Endothelial cell of umbilical vein (primary cell): ENCODE data around the gene SSR1. TPM values are rescaled to one million over a fixed set of nuclear protein-coding genes. Genes with fewer than 3 reads are reported as not detected.

Experiments
- BruUV-seq: library from RNA; stranded (reverse); fragments of 400-500 nt; replicated peaks from 2 replicates; lab custom pipeline; 2021; lab: Mats Ljungman, UMichigan
- CTCF ChIA-PET: fragments of 300-600, 350-600 bp; sonication (Branson Sonifier 250); formaldehyde crosslinking; loops from one replicate; lab custom pipeline; 2021; ENCODE audit warnings: antibody characterized with exemption, inconsistent platforms; lab: Charles Lee
- POLR2A ChIA-PET: fragments of 300-600, 350-600 bp; sonication (Branson Sonifier 250); formaldehyde crosslinking; loops from one replicate; lab custom pipeline; 2021; ENCODE audit warnings: antibody characterized with exemption, inconsistent platforms; lab: Charles Lee
- DNase-seq: peaks from one replicate; pipeline ENCODE4 v3.0.0-alpha.2; 2011; ENCODE audit warnings: low read depth, low spot score
- FAIRE-seq: peaks from 2 replicates; lab custom pipeline; 2011; peaks lifted over from hg19 to GRCh38; lab: Jason Lieb, UNC
- H2AFZ ChIP-seq: 2 replicates; pipeline ENCODE4 v1.6.0; 2012; ENCODE audit warnings: low read depth, low read length, control low read depth, inconsistent platforms
- H3K27ac ChIP-seq: 2 replicates; pipeline ENCODE4 v1.5.1; 2011; ENCODE audit warnings: low read depth, mild to moderate bottlenecking, control low read depth, low read length, moderate library complexity; ENCODE audit not compliant: insufficient read depth
- H3K27me3 ChIP-seq, 2 experiments: 2 replicates each; pipeline versions ENCODE4 v1.6.0 to v1.6.1; 2011; ENCODE audit warnings: low read length in 2 of 2, mixed read lengths in 1 of 2; ENCODE audit not compliant: control insufficient read depth in 2 of 2, insufficient read depth in 2 of 2
- H3K36me3 ChIP-seq, 2 experiments: 2 replicates in 1 of 2; 3 replicates in 1 of 2; pipeline ENCODE4 v1.5.1; 2011; ENCODE audit warnings: low read length in 2 of 2, mild to moderate bottlenecking in 1 of 2, moderate library complexity in 1 of 2; ENCODE audit not compliant: control insufficient read depth in 2 of 2, insufficient read depth in 2 of 2; ENCODE audit errors: extremely low read depth in 1 of 2
- H3K4me1 ChIP-seq: 3 replicates; pipeline ENCODE4 v1.5.1; 2011; ENCODE audit warnings: mild to moderate bottlenecking, low read length; ENCODE audit not compliant: control insufficient read depth, insufficient read depth; ENCODE audit errors: extremely low read depth
- H3K4me2 ChIP-seq: 2 replicates; pipeline ENCODE4 v1.6.1; 2011; ENCODE audit warnings: low read length, control low read depth, mixed read lengths; ENCODE audit not compliant: insufficient read depth
- H3K4me3 ChIP-seq, 3 experiments: fragments of 200-600 bp in 1 of 3; sonication (generic), shearing (Covaris generic) in 1 of 3; replicated peaks in 1 of 3; 2 replicates each; pipeline ENCODE4 v1.5.1; 2011 to 2016; ENCODE audit warnings: control low read depth in 3 of 3, low read length in 3 of 3, mild to moderate bottlenecking in 2 of 3, inconsistent platforms in 1 of 3, low read depth in 1 of 3, moderate library complexity in 1 of 3; ENCODE audit not compliant: insufficient read depth in 1 of 3
- H3K79me2 ChIP-seq: 2 replicates; pipeline ENCODE4 v1.6.0; 2012; ENCODE audit warnings: low read length, inconsistent platforms; ENCODE audit not compliant: control insufficient read depth, insufficient read depth
- H3K9ac ChIP-seq: replicated peaks from 2 replicates; pipeline ENCODE3; 2011; ENCODE audit warnings: low read length, control low read depth; ENCODE audit not compliant: insufficient read depth; ENCODE audit errors: extremely low read depth
- H3K9me1 ChIP-seq: replicated peaks from 3 replicates; pipeline ENCODE4 v1.6.0; 2011; ENCODE audit warnings: mild to moderate bottlenecking, low read length; ENCODE audit not compliant: control insufficient read depth, insufficient read depth; ENCODE audit errors: extremely low read depth
- H3K9me3 ChIP-seq: replicated peaks from 2 replicates; pipeline ENCODE4 v1.5.1; 2012; ENCODE audit warnings: low read length, inconsistent platforms; ENCODE audit not compliant: control insufficient read depth, insufficient read depth
- H4K20me1 ChIP-seq: replicated peaks from 2 replicates; pipeline ENCODE3; 2011; ENCODE audit warnings: mild to moderate bottlenecking, low read length; ENCODE audit not compliant: control insufficient read depth, insufficient read depth; ENCODE audit errors: extremely low read depth
- EZH2 ChIP-seq: IDR thresholded peaks from 2 replicates; pipeline ENCODE4 v1.6.1; 2012; ENCODE audit warnings: borderline replicate concordance, low read depth, mild to moderate bottlenecking, moderate library complexity, low read length, inconsistent platforms; ENCODE audit not compliant: severe bottlenecking
- FOS ChIP-seq: IDR thresholded peaks from 2 replicates; pipeline ENCODE4 v1.6.1; 2011; ENCODE audit warnings: mild to moderate bottlenecking, low read length, moderate library complexity, borderline replicate concordance; ENCODE audit not compliant: insufficient read depth
- GATA2 ChIP-seq: IDR thresholded peaks from 2 replicates; pipeline ENCODE4 v1.7.0; 2011; ENCODE audit warnings: low read depth, mild to moderate bottlenecking, moderate library complexity, mixed read lengths, low read length; ENCODE audit not compliant: insufficient read length, insufficient read depth
- JUN ChIP-seq: IDR thresholded peaks from 2 replicates; pipeline ENCODE4 v1.6.1; 2011; ENCODE audit warnings: borderline replicate concordance, low read depth; ENCODE audit not compliant: insufficient read length, insufficient read depth
- MYC ChIP-seq: IDR thresholded peaks from one replicate; pipeline ENCODE4 v1.6.1; 2011; ENCODE audit warnings: mild to moderate bottlenecking, low read depth, low read length
- POLR2A ChIP-seq: IDR thresholded peaks from 2 replicates; pipeline ENCODE4 v1.6.1; 2012; ENCODE audit warnings: low read depth, mild to moderate bottlenecking, control low read depth, low read length
- POLR2AphosphoS5 ChIP-seq: IDR thresholded peaks from 2 replicates; pipeline ENCODE4 v1.6.1; 2012; ENCODE audit warnings: low read depth, mild to moderate bottlenecking, control low read depth, low read length, moderate library complexity; ENCODE audit not compliant: insufficient read depth
- dilution Hi-C: fragments of 300-500 bp; cut with MboI; formaldehyde crosslinking; loops from one replicate; pipeline ENCODE4 v1.15.0; 2019; ENCODE audit warnings: low sequenced_read_pairs; ENCODE audit not compliant: extremely low pct_ligation_motif_present
- intact Hi-C: fragments of 100-400 bp; cut with micrococcal nuclease; formaldehyde crosslinking; loops from one replicate; pipeline ENCODE4 v1.10.0; 2022
- polyA plus RNA-seq, 4 experiments: library from polyadenylated mRNA; depleted of rRNA in 3 of 4; stranded (reverse) in 3 of 4; unstranded in 1 of 4; fragments of >200 nt; gene quantifications; 2 replicates each; pipeline versions ENCODE4 v1.2.1 to v1.2.3, GENCODE V29; 2011 to 2012; ENCODE audit warnings: missing spikeins in 1 of 4
- total RNA-seq: library from RNA; stranded (reverse); gene quantifications from 2 replicates; pipeline ENCODE4 v1.2.3, GENCODE V29; 2021
- TF ChIP-seq, protein P1 (sequence below): IDR thresholded peaks from 2 replicates; pipeline ENCODE4 v1.6.1; 2011; ENCODE audit not compliant: insufficient read depth, insufficient read length
- TF ChIP-seq, protein P2 (sequence below), 2 donors: IDR thresholded peaks; 1 replicate in 1 of 2; 2 replicates in 1 of 2; pipeline ENCODE4 v1.5.1; 2011; ENCODE audit warnings: low read length in 2 of 2, mild to moderate bottlenecking in 2 of 2, moderate library complexity in 2 of 2, control low read depth in 1 of 2, inconsistent platforms in 1 of 2, low read depth in 1 of 2; ENCODE audit not compliant: insufficient read depth in 1 of 2; ENCODE audit errors: extremely low read depth in 1 of 2

SSR1 gene
- total and polyA plus RNA-seq, 2 donors (not counting 3 experiments of a cell fraction or from before 2014, with no cell fraction given) = 70.7 to 187 TPM

DNA sequence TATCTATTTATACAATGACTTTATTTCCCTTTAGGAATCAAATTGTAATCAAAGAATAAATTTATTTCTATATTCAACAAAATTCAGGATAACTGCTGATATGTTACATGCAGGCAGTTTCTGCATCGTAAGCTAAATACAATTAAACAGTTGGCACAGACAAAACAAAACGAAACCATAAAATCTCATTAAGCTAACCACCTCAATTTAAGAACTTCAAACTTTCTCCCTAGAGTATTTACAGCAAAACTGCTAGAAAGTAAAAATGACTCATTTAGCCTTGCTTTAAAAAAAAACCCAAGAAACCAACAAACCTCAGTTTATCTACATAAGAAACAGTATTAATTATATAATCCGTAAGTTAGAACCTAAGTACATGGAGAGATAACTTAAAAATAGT is 17.1 kb downstream of the SSR1 start:
- no TSS peak for BruUV-seq
- no peak for DNase-seq
- FAIRE-seq = no peak
- Histone ChIP-seq H3K9me3 (no peaks in the 10 kb centered on the region), H3K9ac (no peak overlapping the region), H3K36me3 (peaks cover 16 to 22% of the 10 kb centered on the region in 2 experiments), H4K20me1 (no peaks in the 10 kb centered on the region), H3K27ac (no peak overlapping the region), H3K79me2 (peaks cover 13% of the 10 kb centered on the region), H2AFZ (no peak overlapping the region), H3K9me1 (no peaks in the 10 kb centered on the region), H3K4me3 (no peak overlapping the region), H3K27me3 (no peaks in the 10 kb centered on the region), H3K4me2 (no peak overlapping the region), H3K4me1 (no peaks in the 10 kb centered on the region)
- intact Hi-C loops (no loop called here), dilution Hi-C loops (no loop called here)
- TF ChIP-seq EZH2 = no peak
- TF ChIP-seq, protein P1, sequence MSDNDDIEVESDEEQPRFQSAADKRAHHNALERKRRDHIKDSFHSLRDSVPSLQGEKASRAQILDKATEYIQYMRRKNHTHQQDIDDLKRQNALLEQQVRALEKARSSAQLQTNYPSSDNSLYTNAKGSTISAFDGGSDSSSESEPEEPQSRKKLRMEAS = no peak
- no peak for TF ChIP-seq JUN
- TF ChIP-seq POLR2AphosphoS5 = no peak
- TF ChIP-seq, protein P2, sequence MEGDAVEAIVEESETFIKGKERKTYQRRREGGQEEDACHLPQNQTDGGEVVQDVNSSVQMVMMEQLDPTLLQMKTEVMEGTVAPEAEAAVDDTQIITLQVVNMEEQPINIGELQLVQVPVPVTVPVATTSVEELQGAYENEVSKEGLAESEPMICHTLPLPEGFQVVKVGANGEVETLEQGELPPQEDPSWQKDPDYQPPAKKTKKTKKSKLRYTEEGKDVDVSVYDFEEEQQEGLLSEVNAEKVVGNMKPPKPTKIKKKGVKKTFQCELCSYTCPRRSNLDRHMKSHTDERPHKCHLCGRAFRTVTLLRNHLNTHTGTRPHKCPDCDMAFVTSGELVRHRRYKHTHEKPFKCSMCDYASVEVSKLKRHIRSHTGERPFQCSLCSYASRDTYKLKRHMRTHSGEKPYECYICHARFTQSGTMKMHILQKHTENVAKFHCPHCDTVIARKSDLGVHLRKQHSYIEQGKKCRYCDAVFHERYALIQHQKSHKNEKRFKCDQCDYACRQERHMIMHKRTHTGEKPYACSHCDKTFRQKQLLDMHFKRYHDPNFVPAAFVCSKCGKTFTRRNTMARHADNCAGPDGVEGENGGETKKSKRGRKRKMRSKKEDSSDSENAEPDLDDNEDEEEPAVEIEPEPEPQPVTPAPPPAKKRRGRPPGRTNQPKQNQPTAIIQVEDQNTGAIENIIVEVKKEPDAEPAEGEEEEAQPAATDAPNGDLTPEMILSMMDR (IDR thresholded peaks at IDR 0.05; ENCODE audit: extremely low read depth in 1 of 2, insufficient read depth in 1 of 2, low read depth in 1 of 2, low read length in 2 of 2) = no peak
- no peak for TF ChIP-seq POLR2A
- TF ChIP-seq FOS = no peak
- TF ChIP-seq GATA2 = no peak
- no peak for TF ChIP-seq MYC
- CTCF ChIA-PET = interaction anchor here (1.4 kb wide), 1 partner anchor 20 kb away, joined by 3 read pairs; no protein-coding TSS in a partner anchor
- POLR2A ChIA-PET = no interaction called here
